NT2/D1 (cell line): Measurements from ENCODE around the gene ANKRD40CL.

ENCODE experiments used
- SUZ12 ChIP-seq: IDR thresholded peaks from 2 replicates; pipeline ENCODE4 v1.6.1; 2011; ENCODE audit not compliant: insufficient read length, insufficient read depth; ENCODE audit errors: extremely low read depth
- YY1 ChIP-seq: IDR thresholded peaks from 2 replicates; pipeline ENCODE4 v1.6.1; 2011; ENCODE audit not compliant: insufficient read length, insufficient read depth
- ZNF274 ChIP-seq: IDR thresholded peaks from 2 replicates; pipeline ENCODE4 v1.6.1; 2011; ENCODE audit warnings: mild to moderate bottlenecking, low read depth, low read length

DNA sequence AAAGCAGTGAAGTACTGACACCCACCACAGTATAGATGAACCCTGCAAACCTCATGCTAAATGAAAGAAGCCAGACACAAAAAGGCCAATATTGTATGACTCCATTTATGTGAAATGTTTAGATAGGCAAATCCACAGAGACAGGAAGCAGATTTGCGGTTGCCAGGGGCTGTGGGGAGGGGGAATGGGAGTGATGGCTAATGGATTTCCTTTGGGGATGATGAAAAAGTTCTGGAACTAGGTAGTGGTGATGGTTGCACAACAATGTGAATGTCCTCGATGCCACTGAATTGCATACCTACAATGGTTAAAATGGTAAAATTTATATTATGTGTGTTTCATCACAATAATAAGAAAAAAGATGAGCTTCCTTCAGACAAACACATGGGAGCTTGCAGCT, 39.7 kb upstream of the ANKRD40CL start:
- TF ChIP-seq YY1 (no peak), ZNF274 (no peak), SUZ12 (no peak)
